ENCODE measurements around the gene PDXP. TPM values are rescaled to one million over a fixed set of nuclear protein-coding genes. Genes with fewer than 3 reads are reported as not detected.

PDXP gene
- total and polyA plus RNA-seq, 12 donors = 5.3 to 29.9 (median 21.2) TPM

GRCh38 chr22:37632174-37633088 is 26.1 kb upstream of the PDXP start:
- Histone ChIP-seq H3K27me3 (no peaks in the 10 kb centered on the region), H3K9me3 (no peaks in the 10 kb centered on the region), H3K27ac (peak overlapping the region; percentile 16 to 96 (median 86)), H3K36me3 (peaks cover 0 to 48% (median 7%) of the 10 kb centered on the region in 9 donors), H3K4me3 (peak overlapping the region in 1 of 10 donors; percentile 6), H3K4me1 (peaks cover 17 to 69% (median 40%) of the 10 kb centered on the region in 9 donors)
- TF ChIP-seq, protein P1, sequence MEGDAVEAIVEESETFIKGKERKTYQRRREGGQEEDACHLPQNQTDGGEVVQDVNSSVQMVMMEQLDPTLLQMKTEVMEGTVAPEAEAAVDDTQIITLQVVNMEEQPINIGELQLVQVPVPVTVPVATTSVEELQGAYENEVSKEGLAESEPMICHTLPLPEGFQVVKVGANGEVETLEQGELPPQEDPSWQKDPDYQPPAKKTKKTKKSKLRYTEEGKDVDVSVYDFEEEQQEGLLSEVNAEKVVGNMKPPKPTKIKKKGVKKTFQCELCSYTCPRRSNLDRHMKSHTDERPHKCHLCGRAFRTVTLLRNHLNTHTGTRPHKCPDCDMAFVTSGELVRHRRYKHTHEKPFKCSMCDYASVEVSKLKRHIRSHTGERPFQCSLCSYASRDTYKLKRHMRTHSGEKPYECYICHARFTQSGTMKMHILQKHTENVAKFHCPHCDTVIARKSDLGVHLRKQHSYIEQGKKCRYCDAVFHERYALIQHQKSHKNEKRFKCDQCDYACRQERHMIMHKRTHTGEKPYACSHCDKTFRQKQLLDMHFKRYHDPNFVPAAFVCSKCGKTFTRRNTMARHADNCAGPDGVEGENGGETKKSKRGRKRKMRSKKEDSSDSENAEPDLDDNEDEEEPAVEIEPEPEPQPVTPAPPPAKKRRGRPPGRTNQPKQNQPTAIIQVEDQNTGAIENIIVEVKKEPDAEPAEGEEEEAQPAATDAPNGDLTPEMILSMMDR (IDR thresholded peaks at IDR 0.05) = no peak
- intact Hi-C loops (cut with DNase I) = no loop called here
- 82 to 85% methylated on average over 14 of the region's 14 CpGs for WGBS, 2 donors
- no peak for ATAC-seq
- DNase-seq = no peak

GRCh38 chr22:37633089-37633624 is 25.4 kb upstream of the PDXP start:
- Histone ChIP-seq H3K4me1 (peaks cover 14 to 69% (median 38%) of the 10 kb centered on the region in 9 donors), H3K27ac (peak overlapping the region; percentile 16 to 96 (median 86)), H3K9me3 (no peaks in the 10 kb centered on the region), H3K36me3 (peaks cover 0 to 47% (median 7%) of the 10 kb centered on the region in 9 donors), H3K4me3 (peak overlapping the region in 5 of 10 donors; percentile 0 to 31 (median 27)), H3K27me3 (no peaks in the 10 kb centered on the region)
- TF ChIP-seq, protein P1 (IDR thresholded peaks at IDR 0.05) = no peak
- 49 to 58% methylated on average over 11 of the region's 11 CpGs for WGBS, 2 donors
- intact Hi-C loops (cut with DNase I) = no loop called here
- DNase-seq (no peak), ATAC-seq (peak in 3 of 8 donors; percentile 0 to 1 (median 0))

GRCh38 chr22:37633625-37634416 is 24.7 kb upstream of the PDXP start:
- H3K36me3 ChIP-seq = peaks cover 0 to 41% (median 7%) of the 10 kb centered on the region in 9 donors
- 3% methylated on average over 24 of the region's 24 CpGs for WGBS, 2 donors
- ATAC-seq = peak; percentile 84 to 89 (median 86)
- H3K27ac ChIP-seq = peak overlapping the region; percentile 16 to 96 (median 86)
- peak; percentile 88 to 90 for DNase-seq
- H3K9me3 ChIP-seq = no peaks in the 10 kb centered on the region
- intact Hi-C loops (cut with DNase I) = no loop called here
- TF ChIP-seq, protein P1 (IDR thresholded peaks at IDR 0.05) = peak in 5 of 9 donors; percentile 35 to 57 (median 40)
- no peaks in the 10 kb centered on the region for H3K27me3 ChIP-seq
- H3K4me3 ChIP-seq = peak overlapping the region in 8 of 10 donors; percentile 0 to 32 (median 27)
- H3K4me1 ChIP-seq = peaks cover 15 to 73% (median 45%) of the 10 kb centered on the region in 9 donors

All from heart right ventricle (tissue), 16 donors.